ENCODE data around the gene COX7B2. TPM values are rescaled to one million over a fixed set of nuclear protein-coding genes. Genes with fewer than 3 reads are reported as not detected.
A peak's percentile ranks its signal among the peaks of the same experiment; 100 is the strongest.

The COX7B2 gene, protein sequence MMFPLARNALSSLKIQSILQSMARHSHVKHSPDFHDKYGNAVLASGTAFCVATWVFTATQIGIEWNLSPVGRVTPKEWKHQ
- total RNA-seq (2021; ENCODE audit: unreplicated experiment) = not detected
- not detected in 2 replicates for polyA plus RNA-seq (2012)
- percentile 0 among the genes with signal in this experiment for Bru-seq, nascent RNA
- BruChase-seq, experiment 1, labeled RNA remaining after a 6-hour chase = not detected
- BruChase-seq, experiment 2, labeled RNA remaining after a 2-hour chase = percentile 0 among the genes with signal in this experiment
- long read RNA-seq = 0 reads

- no peak for DNase-seq (ENCODE audit: low read depth, low spot score)
- no peak within 1 kb of the TSS for H2AFZ ChIP-seq (ENCODE audit: low read depth, low read length, poor library complexity, severe bottlenecking)
- intact Hi-C loops (cut with micrococcal nuclease) = no loop called here
- BruUV-seq (replicated peaks) = no TSS peak
- CTCF ChIA-PET = no interaction called here
- no peaks in the 10 kb centered on the region for H3K36me3 ChIP-seq (ENCODE audit: control insufficient read depth in 1 of 2, insufficient read depth in 2 of 2, low read length in 2 of 2)
- TF ChIP-seq JUND (IDR thresholded peaks at IDR 0.05) = no peak
- TF ChIP-seq ZFX (IDR thresholded peaks at IDR 0.05) = no peak
- TF ChIP-seq MAX (IDR thresholded peaks at IDR 0.05) = no peak
- TF ChIP-seq EZH2 (IDR thresholded peaks at IDR 0.05) = no peak
- no peak for TF ChIP-seq CEBPB (IDR thresholded peaks at IDR 0.05; ENCODE audit: low read depth)
- TF ChIP-seq SP1 (IDR thresholded peaks at IDR 0.05; ENCODE audit: low read depth) = no peak
- no peak for TF ChIP-seq POLR2A (IDR thresholded peaks at IDR 0.05; ENCODE audit: borderline replicate concordance, extremely low read depth, insufficient read depth, insufficient read length)
- TF ChIP-seq EZH2phosphoT487 (IDR thresholded peaks at IDR 0.05; ENCODE audit: borderline replicate concordance) = no peak
- TF ChIP-seq SRF (IDR thresholded peaks at IDR 0.05; ENCODE audit: low read depth) = no peak
- TF ChIP-seq RAD21 (IDR thresholded peaks at IDR 0.05; ENCODE audit: low read depth) = no peak
- H3K4me3 ChIP-seq (replicated peaks in 1 of 2; ENCODE audit: low read depth in 1 of 2, low read length in 2 of 2) = no peak within 1 kb of the TSS
- no peaks in the 10 kb centered on the region; the same call in 1 of the 2 replicates for H4K20me1 ChIP-seq (ENCODE audit: insufficient read depth)
- no peak within 1 kb of the TSS for H3K4me2 ChIP-seq (ENCODE audit: low read length)
- H3K4me1 ChIP-seq (ENCODE audit: control insufficient read depth in 1 of 2, insufficient read depth in 2 of 2, low read length in 2 of 2) = no peaks in the 10 kb centered on the region
- H3K79me2 ChIP-seq (ENCODE audit: insufficient read depth, low read length) = no peaks in the 10 kb centered on the region
- H3K9me2 ChIP-seq (ENCODE audit: insufficient read depth) = no peaks in the 10 kb centered on the region
- no peaks in the 10 kb centered on the region for H3K27me3 ChIP-seq (ENCODE audit: insufficient read depth, low read length)
- peaks cover 3% of the 10 kb centered on the region in 2 experiments; a peak in 1 of 4 replicates for H3K9me3 ChIP-seq (ENCODE audit: control insufficient read depth in 1 of 2, insufficient read depth in 1 of 2, low read depth in 1 of 2, low read length in 2 of 2)
- POLR2A ChIA-PET = no interaction called here
- no peak for ATAC-seq
- RAD21 ChIA-PET (ENCODE audit: low non-redundant PET in 1 of 2, low total read pairs in 2 of 2, uncharacterized antibody in 2 of 2, unreplicated experiment in 2 of 2) = no interaction called here
- no peak within 1 kb of the TSS for H3K9ac ChIP-seq (ENCODE audit: low read length)
- no peak within 1 kb of the TSS for H3K27ac ChIP-seq (ENCODE audit: low read depth, low read length)
These were observed at the start of gene COX7B2 for GRCh38 chr4:46909078-46909477. Gene COX7B2 (minus strand): TSS chr4:46909245. CDS start chr4:46735192, 174,053 bp downstream.

GRCh38 chr4:46956451-46956850, 47.4 kb upstream of the COX7B2 start:
- no peak overlapping the region for H3K27ac ChIP-seq (ENCODE audit: low read depth, low read length)
- TF ChIP-seq ZFX (IDR thresholded peaks at IDR 0.05) (no peak), EGR1 (IDR thresholded peaks at IDR 0.05; ENCODE audit: low read depth) (no peak), YY1 (IDR thresholded peaks at IDR 0.05; ENCODE audit: extremely low read depth, insufficient replicate concordance, low read depth, low read length) (no peak), MAX (IDR thresholded peaks at IDR 0.05) (no peak), SP1 (IDR thresholded peaks at IDR 0.05; ENCODE audit: low read depth) (no peak), JUND (IDR thresholded peaks at IDR 0.05) (no peak), POLR2AphosphoS5 (IDR thresholded peaks at IDR 0.05; ENCODE audit: low read depth, low read length) (no peak), SRF (IDR thresholded peaks at IDR 0.05; ENCODE audit: low read depth) (no peak), CTCF (IDR thresholded peaks at IDR 0.05 in 2 of 3, conservative IDR thresholded peaks at IDR 0.05 in 1 of 3; ENCODE audit: borderline replicate concordance in 1 of 3, insufficient read depth in 1 of 3, low read depth in 2 of 3, low read length in 2 of 3) (no peak), CEBPB (IDR thresholded peaks at IDR 0.05; ENCODE audit: low read depth) (no peak), TCF7L2 (IDR thresholded peaks at IDR 0.05; ENCODE audit: borderline replicate concordance, extremely low read depth, insufficient read depth, insufficient read length) (no peak)
- TF ChIP-seq, protein P1, sequence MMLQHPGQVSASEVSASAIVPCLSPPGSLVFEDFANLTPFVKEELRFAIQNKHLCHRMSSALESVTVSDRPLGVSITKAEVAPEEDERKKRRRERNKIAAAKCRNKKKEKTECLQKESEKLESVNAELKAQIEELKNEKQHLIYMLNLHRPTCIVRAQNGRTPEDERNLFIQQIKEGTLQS (IDR thresholded peaks at IDR 0.05) = no peak
- DNase-seq (ENCODE audit: low read depth, low spot score) = no peak
- no TSS peak for BruUV-seq (replicated peaks)
- H4K20me1 ChIP-seq (ENCODE audit: insufficient read depth) = no peaks in the 10 kb centered on the region; the same call in 1 of the 2 replicates
- CTCF ChIA-PET = no interaction called here
- H3K4me3 ChIP-seq (replicated peaks in 1 of 2; ENCODE audit: low read depth in 1 of 2, low read length in 2 of 2) = no peak overlapping the region
- no peak overlapping the region for H2AFZ ChIP-seq (ENCODE audit: low read depth, low read length, poor library complexity, severe bottlenecking)
- no peaks in the 10 kb centered on the region for H3K27me3 ChIP-seq (ENCODE audit: insufficient read depth, low read length)
- POLR2A ChIA-PET = no interaction called here
- H3K79me2 ChIP-seq (ENCODE audit: insufficient read depth, low read length) = no peaks in the 10 kb centered on the region
- RAD21 ChIA-PET (ENCODE audit: low non-redundant PET in 1 of 2, low total read pairs in 2 of 2, uncharacterized antibody in 2 of 2, unreplicated experiment in 2 of 2) = no interaction called here
- intact Hi-C loops (cut with micrococcal nuclease) = no loop called here
- H3K9me2 ChIP-seq (ENCODE audit: insufficient read depth) = no peaks in the 10 kb centered on the region
- H3K9me3 ChIP-seq (ENCODE audit: control insufficient read depth in 1 of 2, insufficient read depth in 1 of 2, low read depth in 1 of 2, low read length in 2 of 2) = no peaks in the 10 kb centered on the region; a peak in 1 of 4 replicates
- no peak overlapping the region for H3K4me2 ChIP-seq (ENCODE audit: low read length)
- H3K36me3 ChIP-seq (ENCODE audit: control insufficient read depth in 1 of 2, insufficient read depth in 2 of 2, low read length in 2 of 2) = no peaks in the 10 kb centered on the region
- H3K4me1 ChIP-seq (ENCODE audit: control insufficient read depth in 1 of 2, insufficient read depth in 2 of 2, low read length in 2 of 2) = no peaks in the 10 kb centered on the region
- H3K9ac ChIP-seq (ENCODE audit: low read length) = no peak overlapping the region
- no peak for ATAC-seq

All from HCT116 (cell line).